Measurements from ENCODE around the gene PLAC1.

The PLAC1 gene, protein sequence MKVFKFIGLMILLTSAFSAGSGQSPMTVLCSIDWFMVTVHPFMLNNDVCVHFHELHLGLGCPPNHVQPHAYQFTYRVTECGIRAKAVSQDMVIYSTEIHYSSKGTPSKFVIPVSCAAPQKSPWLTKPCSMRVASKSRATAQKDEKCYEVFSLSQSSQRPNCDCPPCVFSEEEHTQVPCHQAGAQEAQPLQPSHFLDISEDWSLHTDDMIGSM
- 0 to 0.07 (median 0) reads per million in 3 experiments for total RNA-seq

DNA sequence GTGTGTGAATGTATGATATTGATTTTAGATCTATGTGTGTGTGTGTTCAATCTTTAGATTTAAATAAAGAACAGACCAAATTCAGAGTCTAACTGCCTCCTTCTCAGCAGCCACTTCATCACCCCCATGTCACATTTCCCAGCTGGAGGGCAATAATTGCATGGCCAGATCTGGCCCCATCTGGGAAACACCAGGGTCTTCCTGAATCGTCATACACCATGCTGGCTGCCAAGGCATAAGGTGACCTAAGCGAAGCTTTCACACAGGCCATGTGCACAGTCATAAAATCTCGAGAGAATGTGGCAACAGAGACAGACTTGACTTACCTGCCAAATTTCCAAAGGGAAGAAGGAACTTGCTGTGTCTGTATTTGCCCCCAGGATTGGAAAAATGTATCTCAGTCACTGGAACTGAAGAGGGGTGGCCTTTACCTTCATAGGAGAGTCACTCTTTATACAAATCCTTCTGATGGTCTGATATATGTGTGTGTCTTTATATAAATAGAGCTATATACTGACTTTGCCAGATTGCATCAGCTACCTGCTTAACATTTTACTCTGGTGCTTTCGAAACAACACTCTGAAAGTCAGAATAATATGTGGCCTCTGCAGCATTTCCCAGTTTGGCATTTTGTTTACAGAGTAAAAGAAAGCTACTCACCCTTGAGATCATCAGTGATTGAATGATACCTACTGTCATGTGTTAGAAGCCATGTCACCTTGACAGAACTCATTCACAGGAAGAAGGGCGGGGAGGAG is at the start of gene PLAC1:
TSS of gene PLAC1 (minus strand) at position 470 of the 758 bp plus-strand sequence. CDS start 91,789 bp downstream, outside the sequence.
- DNase-seq, result no peak

DNA sequence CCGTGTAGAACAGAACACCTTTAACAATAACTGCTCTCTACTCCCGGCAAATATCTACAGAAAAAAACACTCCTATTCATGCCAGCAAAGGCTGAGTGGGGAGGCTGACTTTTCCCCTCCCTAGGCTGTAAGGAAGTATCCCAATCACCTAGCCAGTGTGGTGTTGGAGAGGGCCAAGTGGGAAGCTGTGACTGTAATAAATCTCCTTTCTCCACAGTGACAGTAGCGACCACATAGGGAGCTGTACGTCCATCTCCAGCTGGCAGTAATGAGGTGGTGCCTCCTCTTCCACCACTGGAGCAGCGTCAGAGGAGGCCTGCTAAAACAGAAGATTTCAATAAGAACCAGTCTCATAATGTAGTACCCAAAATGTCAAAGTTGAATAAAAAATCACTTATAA is 47.9 kb upstream of the PLAC1 start:
- no peak for DNase-seq

DNA sequence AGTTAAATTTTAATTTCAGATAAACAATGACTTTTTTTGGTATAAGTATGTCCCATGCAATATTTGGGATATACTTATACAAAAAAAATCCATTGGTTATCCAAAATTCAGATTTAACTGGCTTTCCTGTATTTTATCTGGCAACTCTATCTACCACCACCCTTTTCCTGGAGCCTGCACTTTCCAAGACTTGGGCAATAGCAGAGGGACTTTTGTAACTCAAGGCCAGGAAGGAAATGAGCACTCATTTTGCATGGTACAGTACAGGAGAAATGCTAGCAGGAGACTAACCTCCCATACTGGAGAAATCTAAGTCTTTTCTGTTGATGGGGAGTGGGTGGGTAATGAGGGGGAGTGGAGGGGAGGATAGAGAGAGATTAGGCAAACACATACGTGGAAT is 37.7 kb upstream of the PLAC1 start:
- DNase-seq, result no peak

DNA sequence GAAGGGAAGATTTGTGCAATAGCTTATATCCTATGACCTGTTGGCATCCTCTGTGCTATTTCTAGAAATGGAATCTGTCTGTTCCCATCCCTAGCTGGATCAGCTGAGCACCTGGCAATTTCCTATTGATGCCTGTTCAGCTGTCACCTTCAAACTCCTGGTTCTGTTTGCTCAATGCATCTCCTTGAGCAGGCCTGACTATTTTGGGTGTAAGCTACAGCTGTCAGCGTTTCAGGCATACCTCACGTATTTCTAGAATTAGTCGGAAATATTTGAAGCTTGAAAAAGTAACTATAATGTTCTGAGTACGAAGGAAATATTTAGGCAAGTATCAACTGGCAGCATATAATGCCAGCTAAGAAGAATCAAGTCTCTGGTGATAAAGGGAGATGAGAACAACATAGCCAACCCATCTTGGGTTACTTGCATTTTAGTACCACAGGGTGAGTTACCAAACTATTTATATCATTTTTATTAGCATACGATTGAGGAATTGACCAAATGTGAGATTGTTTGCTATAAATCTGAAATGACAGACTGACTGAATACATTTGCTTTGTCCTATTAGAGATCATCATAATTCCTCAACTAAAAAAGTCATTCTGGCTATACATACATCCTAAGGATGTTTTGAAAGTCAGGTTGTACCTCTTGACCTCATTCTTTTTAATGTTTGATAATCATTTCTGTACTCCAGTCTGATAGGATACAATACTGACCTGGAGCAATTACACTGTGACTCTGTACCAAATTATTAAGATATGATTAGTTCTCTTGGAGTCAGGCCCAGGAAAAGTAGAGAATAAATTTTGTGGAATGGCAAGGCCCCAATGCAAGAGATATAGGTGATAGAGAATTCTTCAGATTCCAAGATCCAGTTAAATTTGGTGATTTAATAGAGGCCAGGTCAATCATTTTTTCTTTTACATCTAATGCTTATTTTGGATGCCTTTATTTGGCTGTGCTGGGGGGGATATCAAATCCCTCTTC is 36.4 kb upstream of the PLAC1 start:
- no peak for DNase-seq

DNA sequence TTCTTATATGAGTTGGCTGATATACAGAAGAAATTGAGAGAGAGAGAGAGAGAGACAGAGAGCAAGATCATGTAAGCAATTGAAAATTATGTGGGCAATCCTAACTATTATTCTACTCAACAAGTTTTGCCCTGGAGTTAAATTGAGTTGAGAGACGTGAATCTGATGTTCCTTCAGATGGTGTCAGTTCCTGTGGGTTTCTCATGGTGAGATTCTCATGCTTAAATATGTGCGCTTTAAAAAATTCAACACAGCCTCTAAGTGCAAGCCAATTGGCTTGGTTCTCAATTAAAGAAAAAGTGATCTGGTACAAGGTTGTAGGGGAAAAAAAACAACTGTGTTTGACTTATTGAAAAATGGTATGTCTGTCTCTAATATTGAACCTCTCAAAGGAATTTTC is 35.4 kb upstream of the PLAC1 start:
- no peak for DNase-seq

DNA sequence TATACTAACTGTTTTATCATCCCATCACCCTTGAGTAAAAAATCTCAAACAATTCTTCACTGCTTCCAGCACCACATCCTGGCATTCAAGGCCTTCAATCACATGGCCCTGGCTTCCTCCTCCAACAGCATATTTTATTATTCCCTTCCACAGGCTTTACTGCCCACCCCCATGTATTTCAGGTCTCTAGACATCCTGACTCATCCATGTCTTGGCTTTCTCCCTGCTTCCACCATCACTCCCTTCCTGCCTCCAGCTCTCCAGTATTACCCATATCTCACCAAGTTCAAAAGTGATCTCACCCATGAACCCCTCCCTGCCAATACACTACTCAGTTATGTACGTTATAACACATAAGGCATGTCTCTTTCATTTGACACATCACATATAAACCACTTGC is 34.7 kb upstream of the PLAC1 start:
- DNase-seq, result no peak

DNA sequence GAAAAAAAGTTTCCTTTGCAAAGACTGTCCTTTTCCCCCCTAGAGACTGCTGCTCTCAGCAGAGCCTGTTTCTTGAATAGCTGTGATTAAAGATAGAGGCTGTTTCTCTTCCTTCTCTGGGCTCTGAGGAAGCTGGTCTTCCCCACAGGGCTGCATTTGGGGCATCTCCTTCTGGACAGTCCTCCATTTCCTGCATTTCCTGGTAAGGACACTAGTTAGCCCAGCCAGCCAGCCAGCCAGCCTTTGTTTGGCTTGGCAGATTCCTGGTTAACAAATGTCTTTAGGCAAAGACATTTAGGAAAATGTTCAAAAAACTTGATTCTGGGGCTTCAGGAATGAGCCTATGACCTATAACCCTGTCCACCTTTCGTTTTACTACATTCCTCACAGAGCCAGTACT is 34.0 kb upstream of the PLAC1 start:
- no peak for DNase-seq

DNA sequence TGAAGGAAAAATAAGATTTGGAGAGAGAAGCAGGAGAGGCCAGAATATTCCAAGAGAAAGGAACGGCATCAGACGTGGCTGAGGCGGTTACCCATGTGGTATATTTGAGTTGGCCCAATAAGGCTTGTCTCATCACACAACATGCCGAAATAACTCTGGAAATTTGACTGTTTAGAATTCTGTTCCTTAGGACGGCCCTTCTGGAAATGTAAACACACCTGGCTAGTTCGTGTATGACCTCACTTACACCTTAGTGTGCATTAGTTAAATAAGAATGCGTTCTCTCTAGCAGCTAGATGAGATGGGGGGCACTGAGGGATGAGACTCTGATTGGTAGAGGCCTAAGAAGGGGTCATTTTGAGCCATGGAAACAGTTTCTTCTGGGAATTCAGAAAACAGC is 33.2 kb upstream of the PLAC1 start:
- DNase-seq, result no peak

DNA sequence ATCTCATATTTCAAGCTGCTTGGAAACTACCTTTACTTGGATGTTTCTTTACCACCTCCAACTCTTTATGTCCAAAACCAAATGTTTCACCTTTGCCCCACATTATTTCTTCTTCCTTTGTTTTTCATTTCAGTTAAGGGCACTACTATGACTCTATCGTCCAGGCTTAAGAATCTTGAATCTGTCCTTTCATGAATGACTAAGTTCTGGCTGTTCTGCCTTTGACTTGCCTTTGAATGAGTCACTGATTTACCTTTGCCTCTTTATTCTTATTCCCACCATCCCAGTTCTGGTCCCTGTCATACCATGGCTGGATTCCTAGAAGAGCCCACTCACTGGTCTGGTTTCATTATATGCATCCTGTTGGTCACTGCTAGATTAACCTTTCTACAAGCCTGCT is 30.6 kb upstream of the PLAC1 start:
- DNase-seq, result no peak

DNA sequence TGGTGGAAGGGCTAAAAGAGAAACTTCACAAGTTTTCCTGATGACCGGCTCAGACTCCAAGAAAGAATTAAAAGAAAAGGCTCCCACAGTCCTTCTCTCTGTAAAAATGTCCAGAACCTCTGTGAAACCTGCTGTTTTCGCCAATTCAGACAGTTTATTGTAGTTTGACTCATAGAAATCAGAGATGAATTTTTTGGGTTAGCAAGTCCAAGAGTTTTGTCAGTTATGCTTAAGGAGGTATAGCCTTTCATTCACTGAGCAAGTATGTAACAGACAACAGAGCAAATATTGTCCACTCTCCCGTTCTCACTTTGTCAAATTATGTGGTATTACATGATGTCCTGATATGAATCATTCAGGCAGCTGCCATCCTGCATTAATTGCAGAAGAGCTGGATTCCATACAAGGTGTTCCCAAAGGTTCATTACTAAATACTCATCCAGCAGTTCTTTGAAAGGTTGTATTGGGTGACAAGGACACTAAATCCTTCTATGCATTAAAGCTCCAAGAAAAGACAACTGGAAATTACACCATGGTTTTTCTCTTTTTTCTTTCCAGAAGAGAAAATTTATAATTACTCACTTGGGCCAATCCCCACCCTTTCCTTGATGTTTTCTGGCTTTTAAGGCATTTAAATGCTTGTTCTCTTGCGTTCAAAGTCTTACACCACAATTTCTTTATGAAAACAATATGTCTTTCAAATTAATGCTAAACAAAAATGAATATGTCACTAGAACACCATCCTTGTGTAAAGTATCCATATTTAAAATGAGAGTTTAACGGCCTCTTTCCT is 30.0 kb upstream of the PLAC1 start:
- no peak for DNase-seq

DNA sequence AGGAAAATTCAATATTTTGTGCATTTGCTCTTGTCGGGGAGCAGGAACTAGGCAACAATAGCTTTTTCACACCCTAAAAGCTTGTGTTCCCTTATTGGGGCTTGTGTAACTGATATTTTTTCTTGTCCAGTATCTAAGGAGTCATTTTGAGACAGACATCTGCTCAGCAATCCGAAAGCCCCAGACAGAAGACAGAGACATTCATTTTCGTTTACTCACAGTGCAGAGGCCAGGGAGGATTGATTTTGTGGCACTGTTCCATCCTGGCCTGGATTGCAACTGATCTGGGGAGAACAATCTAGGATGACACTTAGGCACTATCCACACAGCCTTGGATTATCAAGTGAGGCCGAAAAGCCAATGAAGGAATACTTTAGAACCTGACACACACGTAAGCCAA is 27.4 kb upstream of the PLAC1 start:
- DNase-seq, result no peak

DNA sequence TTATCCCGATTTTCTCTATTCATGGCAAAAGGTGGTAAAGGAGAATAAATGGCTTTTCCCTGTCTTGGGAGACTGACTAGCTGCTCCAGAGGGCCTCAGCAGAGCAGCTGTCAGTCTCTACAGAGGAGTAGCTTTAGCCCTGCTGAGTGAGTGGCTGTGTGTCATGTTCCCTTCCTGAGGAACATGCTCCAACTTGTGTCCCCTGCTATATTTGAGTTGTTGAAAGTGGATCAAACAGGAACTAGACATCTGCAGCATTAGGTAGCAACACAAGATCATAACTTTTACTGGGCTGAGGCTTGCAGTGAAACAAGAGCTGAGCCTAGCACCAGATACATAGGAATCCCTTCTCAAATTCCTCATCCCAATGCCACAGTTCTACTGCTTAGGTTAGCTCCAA is 26.7 kb upstream of the PLAC1 start:
- no peak for DNase-seq

DNA sequence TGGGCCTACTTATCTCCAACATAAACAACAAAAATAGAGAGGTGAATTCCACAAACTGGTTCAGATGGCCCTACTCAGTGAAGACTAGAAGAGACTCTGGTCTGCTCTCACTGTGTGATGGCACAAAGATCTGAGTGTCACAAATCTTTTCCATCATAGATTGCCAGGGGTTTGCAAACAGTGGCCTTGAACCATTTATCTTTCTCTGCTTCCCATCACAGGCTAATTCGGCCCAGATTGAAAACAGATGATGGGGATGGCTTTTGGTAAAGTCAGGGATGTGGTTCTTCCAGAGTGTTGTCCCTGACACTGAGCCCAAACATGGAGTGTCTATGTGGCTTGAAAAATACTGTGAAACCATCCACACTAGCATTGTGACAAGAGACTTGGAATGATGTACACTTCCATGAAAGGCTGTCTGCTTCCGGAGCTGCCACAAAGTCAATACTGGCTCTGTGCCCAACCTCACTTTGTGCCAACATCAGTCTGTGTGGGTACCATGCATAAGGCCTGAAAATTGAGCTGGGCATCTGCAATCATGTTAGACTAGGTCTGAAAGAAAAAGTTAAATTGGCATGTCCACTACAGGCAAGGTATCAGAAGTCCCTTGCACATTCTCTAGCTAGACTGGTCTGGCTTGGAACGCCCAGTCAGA is 25.2 kb upstream of the PLAC1 start:
- DNase-seq, result no peak

DNA sequence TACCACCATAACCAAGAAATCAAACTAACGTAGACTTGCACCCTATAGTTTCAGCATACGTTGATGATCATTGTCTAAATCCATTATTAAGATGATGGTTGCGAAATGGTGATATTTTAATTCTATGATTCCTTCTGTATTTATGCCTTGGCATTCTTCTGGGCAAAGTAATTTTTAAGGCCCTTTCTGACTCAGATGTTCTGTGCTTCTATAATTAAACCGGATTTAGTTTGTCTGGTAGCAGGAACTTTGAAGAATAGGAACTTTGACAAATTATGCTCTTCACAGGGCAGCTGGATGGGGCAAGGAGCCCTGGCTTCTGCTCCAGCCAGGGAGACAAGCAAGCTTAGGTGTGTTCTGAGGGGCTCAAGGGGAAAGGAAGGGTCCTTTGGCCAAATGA is 23.8 kb upstream of the PLAC1 start:
- DNase-seq, result no peak

DNA sequence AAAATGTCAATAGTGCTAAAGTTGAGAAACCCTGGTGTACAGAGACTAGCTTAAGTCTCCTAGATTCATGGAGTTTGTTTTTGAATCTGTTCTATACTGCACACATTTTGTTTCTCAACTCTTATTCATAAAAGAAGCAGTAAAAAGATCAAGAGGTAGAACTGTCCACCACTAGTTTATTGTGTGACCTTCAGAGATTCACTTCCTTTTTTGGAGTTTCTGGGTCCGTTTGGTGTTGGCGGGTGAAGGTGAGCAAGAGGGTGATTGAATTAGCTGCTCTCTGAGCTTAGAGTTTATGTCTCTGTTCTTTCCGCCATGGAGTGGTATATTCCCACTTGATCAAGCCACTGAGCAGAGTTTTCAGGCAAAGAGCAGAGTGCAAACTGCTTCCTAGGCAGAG is 21.4 kb upstream of the PLAC1 start:
- DNase-seq, result no peak

DNA sequence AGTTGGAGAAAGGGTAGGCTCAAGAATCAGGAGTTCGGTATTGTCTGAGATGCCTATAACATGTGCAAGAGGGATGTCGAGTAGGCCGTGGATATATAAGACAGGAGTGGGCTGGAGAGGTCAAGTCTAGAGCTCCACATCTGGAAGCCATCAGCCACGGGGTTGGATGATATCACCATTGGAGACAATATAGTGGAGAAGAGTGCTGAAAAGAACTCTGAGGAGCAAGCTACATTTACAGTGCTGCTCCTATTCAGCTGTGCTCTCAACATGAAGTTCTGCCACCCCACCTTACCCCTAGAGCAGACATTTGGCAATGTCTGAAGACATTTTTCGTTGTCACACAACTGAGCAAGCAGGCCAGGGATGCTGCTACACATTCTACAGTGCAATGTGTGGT is 20.9 kb upstream of the PLAC1 start:
- no peak for DNase-seq

DNA sequence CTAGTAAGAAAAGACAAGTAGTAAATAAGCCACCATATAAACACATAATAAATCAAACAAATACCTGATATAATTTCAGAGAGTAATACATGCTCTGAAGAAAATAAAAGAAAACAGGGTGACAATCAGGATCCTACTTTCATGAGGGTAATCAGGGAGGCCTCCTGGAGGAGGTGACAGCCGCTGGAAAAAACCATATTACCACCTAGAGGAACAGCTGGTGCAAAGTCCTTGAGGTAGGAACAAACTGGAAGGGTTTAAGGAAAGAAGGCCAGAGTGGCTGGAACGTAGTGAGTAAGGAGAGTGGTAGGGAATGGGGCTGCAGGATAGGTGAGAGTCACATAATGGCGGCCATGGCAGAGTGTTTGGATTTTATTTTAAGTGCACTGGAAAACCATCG is 19.1 kb upstream of the PLAC1 start:
- DNase-seq, result no peak

DNA sequence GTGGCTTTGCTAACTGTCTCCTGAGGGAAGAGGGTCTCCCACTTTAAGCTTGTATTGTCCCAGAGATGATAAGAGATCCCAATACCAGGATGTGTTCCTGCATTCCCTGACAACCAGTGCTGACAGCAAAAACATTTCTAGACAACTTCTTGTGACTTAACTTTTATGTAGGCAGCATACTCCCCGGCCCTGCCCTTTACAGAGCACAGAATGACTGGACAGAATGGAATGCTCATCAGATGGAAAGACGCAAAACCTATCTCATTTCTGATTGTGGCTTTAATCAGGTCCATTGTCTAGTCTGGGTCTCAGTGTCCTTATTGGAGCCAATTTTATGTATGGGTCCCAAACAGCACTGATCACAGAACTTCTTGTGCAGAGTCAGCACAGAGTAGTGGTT is 18.2 kb upstream of the PLAC1 start:
- no peak for DNase-seq

DNA sequence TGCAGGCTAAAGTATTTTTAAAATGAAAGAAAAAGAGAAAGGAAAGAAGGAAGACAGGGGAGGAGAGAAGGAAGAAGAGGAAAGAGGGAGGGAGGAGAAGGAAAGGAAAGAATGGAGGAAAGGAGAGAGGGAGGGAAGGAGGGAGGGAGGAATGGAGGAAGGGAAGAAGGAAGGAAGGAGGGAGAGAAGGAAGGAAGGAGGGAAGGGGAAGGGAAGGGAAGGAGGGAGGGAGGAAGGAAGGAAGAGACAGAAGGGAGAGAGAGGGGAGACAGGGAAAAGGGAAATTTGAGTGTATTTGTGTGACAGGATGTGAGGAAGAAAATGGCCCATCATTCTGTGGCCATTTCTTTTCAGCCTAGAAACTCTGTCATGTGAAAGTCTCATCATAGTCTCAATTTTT is 14.9 kb upstream of the PLAC1 start:
- DNase-seq, result no peak

DNA sequence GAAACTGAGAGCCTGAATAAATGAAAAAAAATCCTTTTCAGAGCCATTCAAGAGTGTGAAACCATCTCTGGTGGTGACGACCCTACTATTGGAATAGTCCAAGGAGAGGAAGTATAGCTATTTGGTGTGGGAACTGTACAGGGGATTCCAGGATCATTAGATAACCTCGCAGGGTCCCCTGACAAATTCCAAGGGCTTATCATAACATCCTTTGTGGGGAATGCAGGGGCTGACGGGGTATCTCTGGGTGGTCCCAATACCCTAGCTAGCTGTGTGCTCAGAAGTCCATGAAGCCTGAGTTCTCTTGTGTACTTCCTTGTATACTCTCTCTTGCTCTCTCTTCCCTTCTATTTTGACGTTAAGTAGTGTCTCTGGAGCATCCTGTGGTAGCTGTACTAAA is 13.8 kb upstream of the PLAC1 start:
- DNase-seq, result no peak

DNA sequence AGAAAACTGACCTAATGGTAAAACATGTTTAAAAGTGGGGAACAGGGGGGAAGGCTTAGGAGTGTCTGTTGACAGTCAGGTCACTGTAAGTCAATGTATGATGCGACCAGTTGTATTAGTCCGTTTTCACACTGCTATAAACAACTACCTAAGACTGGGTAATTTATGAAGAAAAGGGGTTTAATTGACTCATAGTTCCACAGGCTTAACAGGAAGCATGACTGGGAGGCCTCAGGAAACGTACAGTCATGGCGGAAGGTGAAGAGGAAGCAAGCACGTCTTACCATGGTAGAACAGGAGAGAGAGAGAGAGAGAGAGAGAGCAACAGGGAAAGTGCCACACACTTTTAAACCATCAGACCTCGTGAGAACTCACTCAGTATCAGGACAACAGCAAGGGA is 13.0 kb upstream of the PLAC1 start:
- no peak for DNase-seq

All from central memory CD4-positive, alpha-beta T cell (primary cell).